Activated CD4-positive, alpha-beta T cell treated with anti-CD3 and anti-CD28 coated beads, Interleukin-2, Interleukin-4, amounts not matched to agents 100 ng/mL and 50 ng/mL, durations not matched to agents 16 hours and 8 hours (primary cell): Measurements from ENCODE around the gene M1AP.
A peak's percentile ranks its signal among the peaks of the same experiment; 100 is the strongest.
"Not testable (repeated sequence)": the region's sequence is repeated elsewhere in the genome, so short reads cannot be mapped to it uniquely, and the experiment has no call there.

Experiments
- DNase-seq: peaks from one replicate; pipeline ENCODE4 v3.0.0-alpha.2; 2020; ENCODE audit warnings: low spot score

Gene M1AP

DNA sequence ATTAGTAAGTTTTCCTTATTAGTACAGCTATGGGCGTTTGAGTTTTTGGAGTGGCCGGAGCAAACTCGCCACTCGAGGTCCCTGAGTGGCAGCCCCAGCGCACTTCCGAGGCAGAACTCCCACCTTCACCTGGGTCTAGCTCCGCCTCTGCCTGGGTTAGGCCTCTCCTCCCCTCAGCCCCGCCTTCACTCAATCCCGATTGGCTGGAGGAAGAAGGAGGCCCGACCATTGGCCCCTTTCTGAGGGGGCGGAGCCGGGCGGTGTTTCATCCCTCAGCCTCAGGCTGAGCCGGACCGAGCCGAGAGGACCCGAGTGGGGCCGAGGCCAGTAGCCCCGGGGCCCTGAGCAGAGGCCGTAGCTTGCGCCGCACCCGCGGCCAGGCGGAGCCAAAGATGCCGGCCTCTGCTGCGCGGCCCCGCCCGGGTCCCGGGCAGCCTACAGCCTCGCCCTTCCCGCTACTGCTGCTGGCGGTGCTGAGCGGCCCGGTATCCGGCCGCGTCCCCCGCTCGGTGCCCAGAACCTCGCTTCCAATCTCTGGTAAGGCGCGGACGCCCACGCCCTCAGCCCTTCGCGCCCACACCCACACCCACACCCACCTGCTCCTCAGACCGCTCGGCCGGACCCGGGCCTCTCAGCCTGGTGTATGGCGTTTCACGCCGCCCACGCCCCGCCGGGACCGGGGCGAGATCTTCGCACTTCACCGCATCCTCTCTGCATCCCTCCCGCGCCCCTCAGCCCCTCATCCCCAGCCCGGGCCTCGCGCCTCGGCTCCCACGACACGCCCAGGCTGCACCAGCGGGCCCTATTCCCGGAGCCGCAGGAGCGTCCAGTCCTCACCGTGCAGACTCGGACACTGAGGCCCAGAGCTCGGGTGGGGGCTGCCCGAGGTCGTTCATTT, 6.1 kb upstream of the M1AP start, which contains the start of gene SEMA4F:
SEMA4F (plus strand) TSS at position 263 of the 898 bp plus-strand sequence; CDS start at position 393, 130 bp downstream.
- DNase-seq: peak; percentile 96

GRCh38 chr2:74653589-74653984, 5.5 kb upstream of the M1AP start:
- no peak for DNase-seq

DNA sequence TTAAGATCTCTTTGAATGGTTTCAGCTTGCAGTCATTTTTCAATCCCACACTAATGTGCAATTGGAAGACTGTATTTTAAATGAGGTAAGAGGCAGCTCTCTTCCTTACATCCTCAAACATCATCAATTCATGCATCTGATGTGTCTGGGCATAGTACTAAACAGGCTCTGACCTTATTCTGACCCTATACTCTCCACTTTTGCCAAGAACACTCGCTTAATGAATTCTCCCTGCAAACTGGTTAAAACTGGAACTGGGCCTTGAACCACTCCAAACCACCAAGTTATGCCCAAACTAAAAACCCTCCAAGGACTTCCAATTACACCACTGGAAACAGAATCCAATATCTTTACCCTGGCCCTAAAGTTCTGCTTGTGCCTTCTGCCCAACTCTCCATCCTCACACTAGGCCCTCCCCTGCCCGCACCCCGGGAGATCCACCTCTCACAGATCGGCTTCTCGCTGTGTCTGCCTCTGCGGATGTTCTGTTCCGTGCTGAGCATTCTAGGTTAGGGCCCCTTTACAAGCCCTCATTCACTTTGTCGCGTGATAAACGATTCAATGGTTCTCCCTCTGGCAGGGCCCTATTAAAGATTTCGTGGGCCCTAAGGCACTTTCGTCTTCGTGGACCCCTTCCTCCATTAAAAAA, 1.2 kb downstream of the M1AP start:
- no peak for DNase-seq

DNA sequence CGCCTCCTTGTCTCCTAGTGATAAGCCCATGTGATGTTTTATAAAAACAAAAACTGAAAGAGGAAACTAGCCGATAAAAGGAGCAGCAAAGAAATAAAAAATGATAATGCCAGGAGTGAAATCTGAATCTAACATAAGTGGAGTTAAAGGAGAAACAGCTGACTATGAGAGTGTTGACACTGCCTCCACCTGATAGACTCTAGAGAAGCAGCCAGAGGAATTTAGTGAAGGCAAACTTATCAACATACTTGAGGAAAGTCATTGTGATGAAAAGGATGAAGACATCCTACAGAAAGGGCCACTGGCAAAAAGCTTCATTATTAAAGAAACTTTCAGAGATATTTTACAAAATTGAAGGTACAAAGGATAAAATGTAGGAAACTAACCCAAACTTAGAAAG, 1.9 kb downstream of the M1AP start:
- no peak for DNase-seq

GRCh38 chr2:74645344-74645743, 2.8 kb downstream of the M1AP start:
- DNase-seq: no peak

DNA sequence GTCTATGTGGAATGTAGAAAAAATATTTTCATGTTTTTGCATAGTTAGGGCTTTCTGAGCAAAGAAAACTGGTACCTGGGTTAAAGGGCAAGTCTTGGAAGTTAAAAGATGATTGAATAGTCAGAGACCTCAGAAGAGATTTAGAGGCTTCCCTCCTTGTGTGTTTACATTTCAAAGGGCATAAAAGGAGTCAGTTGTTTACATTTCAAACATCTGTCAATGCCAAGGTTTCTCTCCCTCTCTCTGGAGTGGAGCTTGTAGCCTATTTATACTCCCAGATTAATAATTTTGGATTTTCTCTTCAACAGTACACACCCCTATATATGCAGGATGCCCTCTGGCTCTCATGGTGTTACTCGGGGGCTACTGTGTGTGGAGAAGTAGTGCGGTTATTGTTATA, 8.6 kb downstream of the M1AP start:
- DNase-seq: no peak

GRCh38 chr2:74632939-74633312, 15.2 kb downstream of the M1AP start:
- DNase-seq: no peak

DNA sequence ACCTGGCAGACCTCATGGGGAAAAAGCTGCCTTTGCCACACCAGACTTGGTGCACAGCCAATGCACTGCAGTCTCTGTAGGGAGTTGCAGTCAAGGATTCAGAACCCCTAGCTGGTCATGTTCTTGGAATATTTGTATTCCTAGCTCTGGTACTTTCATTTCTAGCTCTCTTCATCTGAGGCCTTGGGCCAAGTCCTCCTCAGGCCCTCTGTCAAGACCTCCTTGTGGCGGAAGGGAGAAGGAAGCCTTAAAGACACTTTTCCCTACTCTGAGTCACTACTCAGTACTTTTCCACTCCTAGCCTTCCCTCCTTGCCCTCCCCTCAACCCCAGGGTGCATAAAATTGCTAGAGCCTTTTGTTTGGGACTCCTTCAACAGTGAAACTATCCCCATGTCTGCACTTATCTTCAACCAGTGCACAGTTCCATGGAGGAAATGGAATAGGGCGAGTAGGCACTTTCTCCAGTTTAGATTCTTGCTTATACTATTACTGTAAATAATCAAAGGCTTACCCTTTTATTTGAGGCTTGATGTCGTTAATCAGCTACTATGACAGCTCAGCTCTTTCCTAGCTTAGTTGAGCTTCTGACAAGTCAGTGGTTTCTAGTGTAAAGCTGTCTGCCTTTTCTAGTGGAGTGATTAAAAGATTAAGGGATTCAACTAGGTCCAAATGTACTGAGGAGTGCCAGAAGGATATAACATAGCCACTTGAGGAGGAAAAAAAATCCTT, 15.8 kb downstream of the M1AP start:
- no peak for DNase-seq

GRCh38 chr2:74630454-74630853, 17.7 kb downstream of the M1AP start:
- DNase-seq: not testable (repeated sequence)

DNA sequence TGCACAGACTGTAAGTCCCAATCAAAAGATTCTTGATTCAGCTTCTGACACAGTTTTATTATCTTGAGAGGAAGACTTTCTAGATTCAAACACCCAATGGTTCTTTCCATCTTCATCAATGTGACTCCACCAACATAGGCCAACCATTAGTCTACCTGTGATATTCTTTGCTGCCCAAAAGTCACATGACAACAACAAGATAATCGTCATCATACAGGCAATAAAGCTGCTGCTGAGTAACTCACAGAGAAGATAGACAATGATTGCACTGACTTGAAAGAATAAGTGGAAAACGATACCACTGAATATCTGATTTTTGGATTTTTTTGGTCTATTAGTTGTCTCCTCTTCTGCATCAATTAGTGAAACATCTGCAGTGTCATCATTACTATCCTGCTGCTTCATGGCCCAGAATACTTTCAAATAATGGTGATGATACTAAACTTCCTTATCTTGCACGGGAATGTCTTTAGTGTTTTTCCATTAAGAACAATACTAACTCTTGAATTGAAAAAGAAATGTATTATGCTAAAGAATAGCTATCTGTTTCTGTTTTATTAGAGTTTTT, 19.5 kb downstream of the M1AP start:
- no peak for DNase-seq

DNA sequence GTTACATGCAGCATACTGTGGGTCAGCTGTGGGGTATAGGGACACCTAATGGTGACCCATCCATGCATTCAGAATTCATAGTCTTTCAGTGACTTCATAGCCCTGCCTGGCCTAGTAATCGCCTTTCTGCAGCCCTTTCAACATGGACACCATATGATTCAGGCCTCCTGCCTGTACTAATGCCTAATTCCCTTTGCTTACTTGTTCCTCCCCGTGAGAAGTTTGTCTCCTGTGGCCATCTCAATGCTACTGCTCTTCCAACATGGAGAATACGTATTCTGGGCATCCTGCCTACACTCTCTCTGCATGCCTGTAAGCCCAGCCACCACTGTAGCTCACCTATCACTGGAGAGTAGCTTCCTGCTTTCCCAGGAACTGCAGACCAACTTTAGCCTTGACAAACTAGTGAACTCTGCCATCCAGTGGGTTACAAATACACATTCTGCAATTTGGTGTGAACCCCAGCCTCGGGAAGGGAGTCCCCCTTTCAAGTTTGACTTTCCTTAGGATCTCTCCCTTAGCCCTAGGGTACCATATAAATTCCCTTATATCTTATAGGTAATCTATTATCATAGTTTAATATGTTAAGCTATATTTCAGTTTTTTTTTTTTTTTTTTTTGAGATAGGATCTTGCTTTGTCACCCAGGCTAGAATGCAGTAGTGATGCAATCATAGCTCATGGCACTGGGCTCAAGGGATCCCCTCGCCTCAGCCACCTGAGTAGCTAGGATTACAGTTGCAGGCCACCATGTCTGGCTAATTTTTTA, 22.3 kb downstream of the M1AP start:
- no peak for DNase-seq

DNA sequence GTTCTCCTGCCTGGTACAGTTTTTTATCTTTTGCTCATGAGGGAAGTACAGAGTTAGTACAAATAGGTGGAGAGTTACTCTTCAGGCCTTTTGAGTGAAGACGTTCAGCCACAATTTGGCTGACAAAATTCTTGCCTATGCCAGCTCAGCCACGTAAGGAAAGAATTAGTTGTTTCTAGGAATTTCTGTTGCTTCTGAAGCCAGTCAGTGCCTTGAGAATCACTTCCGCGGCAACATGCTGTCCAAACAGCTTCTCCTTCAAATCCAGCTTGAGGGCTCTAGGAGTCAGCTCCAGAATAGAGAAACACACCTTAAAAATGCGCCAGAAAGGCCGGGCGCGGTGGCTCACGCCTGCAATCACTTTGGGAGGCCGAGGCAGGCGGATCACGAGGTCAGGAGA, 27.5 kb downstream of the M1AP start:
- no peak for DNase-seq

DNA sequence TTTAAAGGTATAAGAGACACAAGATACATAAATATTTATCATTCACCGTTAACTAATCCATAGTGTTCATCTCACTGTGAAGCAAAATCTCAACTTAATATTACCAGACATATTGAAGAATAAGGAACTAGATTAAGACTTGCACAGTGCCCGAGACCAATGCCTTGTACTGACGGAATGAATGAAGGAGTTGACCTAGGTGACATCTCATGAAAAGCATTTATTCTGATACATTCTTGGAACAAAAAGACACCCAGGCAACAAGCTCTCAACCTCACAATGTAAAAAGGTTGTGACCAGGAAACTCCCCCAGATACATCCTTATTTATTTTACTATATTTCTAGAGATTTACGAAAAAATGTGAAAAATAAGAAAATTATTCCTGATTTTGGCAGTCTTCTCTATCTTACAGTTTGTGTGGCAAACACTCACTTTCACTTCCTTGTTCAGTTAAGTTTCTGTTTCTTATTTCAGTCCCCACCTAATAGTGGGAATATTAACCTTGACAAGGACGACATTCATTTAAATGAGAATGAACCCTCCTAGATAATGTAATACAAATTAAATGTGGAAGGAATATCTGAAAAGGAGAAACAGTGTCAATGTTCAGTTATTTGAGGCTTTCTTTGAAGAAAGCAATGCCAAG, 28.4 kb downstream of the M1AP start:
- DNase-seq: no peak

DNA sequence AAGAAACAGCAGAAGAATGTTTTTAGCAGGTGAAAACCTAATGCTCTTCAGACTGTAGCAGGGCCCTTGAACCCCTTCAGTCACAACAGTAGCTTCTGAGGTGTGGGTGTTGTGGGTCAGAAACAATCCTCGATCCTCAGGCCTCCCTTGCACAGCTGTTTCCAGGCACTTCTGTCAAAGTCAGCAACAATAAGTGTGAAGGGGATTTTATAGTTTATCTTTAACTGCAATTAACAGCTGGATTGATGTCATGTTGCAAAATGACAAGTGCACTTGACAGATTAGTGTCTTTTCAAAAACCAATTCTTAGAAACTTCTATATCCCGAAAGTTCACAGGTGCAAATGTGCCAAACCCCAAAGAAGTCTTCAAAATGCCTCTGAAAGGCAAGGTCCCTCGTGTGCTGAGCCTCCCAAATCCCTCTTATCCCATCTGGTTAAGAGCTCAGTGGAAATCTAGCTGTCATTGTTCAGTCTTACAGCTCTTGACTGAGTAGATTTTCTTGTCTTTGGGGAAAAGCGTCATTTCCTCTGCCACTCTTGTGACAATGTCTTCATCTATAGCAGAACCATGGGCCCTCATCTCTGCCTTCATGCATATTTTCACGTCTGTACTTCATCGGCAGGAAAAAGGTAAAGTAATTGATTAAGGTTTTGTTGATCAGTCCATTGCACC, 29.6 kb downstream of the M1AP start:
- no peak for DNase-seq

GRCh38 chr2:74617122-74617521, 31.0 kb downstream of the M1AP start:
- no peak for DNase-seq

DNA sequence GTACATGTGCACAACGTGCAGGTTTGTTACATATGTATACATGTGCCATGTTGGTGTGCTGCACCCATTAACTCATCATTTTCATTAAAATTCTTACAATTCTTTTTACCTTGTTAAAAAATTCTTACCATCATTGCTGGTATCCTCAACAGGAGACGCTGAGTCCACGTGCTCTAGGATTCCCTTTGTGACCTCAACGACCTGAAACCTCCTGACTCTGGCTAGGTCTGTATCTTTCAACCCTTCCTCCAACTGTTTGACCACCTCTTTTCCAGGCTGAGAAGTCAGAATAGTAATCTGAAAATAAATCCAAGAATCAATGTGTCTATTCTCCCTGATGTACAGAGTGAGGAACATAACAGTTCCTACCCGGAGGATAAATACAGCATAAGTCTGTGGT, 41.2 kb downstream of the M1AP start:
- no peak for DNase-seq

- no peak for DNase-seq
Measured at GRCh38 chr2:74603282-74604000, 44.7 kb downstream of the M1AP start.

- peak; percentile 34 for DNase-seq
Measured at GRCh38 chr2:74602586-74603281, 45.4 kb downstream of the M1AP start.

- DNase-seq: no peak
Measured at GRCh38 chr2:74599676-74600075, 48.5 kb downstream of the M1AP start.
